ENCODE results near the gene PTPRE.

The PTPRE gene

DNA sequence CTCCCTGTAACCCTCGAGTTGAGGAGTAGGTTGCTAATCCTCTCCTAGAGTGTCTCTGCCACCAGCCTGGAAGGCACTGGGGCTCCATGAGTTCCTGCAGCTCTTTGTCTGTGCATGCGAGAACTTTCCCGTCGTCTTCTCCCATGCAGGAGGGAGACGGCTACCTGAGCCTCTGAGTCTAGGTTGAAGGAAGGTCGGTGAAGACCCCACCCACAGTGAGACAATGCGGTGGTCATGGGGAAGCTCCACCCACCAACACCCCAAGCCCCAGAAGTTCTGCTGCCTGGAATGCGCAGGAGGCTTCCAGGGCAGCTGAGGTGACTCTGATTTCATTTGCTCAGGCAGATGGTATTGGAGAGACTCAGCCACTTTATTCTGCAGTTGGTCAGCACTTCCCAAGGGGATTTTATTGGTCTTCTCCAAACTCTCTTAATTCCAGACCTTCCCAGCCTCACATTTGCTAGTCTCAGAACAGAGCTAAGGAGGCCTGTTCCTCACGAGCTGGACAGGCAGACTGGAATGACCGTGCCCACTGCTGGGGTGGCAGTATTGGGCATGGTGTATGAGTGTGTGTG lies 36.5 kb downstream of the PTPRE start:
- no peak for DNase-seq (ENCODE audit: low read depth)
- no peak overlapping the region for H3K4me3 ChIP-seq (ENCODE audit: low read depth, low read length)
- TF ChIP-seq, protein P1, sequence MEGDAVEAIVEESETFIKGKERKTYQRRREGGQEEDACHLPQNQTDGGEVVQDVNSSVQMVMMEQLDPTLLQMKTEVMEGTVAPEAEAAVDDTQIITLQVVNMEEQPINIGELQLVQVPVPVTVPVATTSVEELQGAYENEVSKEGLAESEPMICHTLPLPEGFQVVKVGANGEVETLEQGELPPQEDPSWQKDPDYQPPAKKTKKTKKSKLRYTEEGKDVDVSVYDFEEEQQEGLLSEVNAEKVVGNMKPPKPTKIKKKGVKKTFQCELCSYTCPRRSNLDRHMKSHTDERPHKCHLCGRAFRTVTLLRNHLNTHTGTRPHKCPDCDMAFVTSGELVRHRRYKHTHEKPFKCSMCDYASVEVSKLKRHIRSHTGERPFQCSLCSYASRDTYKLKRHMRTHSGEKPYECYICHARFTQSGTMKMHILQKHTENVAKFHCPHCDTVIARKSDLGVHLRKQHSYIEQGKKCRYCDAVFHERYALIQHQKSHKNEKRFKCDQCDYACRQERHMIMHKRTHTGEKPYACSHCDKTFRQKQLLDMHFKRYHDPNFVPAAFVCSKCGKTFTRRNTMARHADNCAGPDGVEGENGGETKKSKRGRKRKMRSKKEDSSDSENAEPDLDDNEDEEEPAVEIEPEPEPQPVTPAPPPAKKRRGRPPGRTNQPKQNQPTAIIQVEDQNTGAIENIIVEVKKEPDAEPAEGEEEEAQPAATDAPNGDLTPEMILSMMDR (IDR thresholded peaks at IDR 0.05; ENCODE audit: low read depth, low read length, missing control alignments) = no peak

DNA sequence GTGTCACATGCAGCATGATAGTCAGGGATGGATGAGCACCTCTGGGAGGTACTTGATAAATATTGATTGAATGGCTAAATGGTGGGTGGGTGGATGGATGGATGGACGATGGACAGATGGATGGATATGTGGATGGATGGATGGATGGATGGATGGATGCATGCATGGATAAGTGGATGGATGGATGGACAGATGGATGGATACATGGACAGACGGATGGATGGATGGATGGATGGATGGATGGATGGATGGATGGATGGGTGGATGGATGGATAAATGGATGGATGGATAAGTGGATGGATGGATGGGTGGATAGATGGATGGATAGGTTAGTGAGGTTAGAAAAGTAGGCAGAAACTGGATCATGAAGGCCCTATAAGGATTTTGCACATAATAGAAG lies 37.4 kb downstream of the PTPRE start:
- TF ChIP-seq, protein P1 (IDR thresholded peaks at IDR 0.05; ENCODE audit: low read depth, low read length, missing control alignments) = no peak

DNA sequence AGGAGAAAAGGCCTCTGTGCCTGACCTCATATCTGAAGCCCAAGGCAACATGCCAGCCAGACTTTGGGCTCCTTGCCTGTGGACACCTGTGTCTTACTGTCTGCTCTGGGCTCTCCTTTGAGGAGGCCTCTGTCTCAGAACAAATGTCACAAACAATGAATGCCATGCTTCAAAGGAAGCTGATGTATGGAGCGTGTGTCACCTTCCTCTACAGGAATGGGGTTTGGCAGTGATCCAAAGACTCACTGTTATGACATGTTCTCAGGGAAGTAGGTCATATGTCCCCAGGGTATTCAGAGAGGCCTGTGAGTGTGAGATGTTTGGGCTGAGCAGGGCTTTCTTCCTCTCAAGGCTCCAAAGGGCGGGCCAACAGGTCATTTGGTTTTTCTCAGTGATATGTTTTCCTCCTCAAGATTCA lies 38.4 kb downstream of the PTPRE start:
- no peak overlapping the region for H3K4me3 ChIP-seq (ENCODE audit: low read depth, low read length)
- DNase-seq (ENCODE audit: low read depth) = no peak
- TF ChIP-seq, protein P1 (IDR thresholded peaks at IDR 0.05; ENCODE audit: low read depth, low read length, missing control alignments) = no peak

More for the DNA sequence above, 37.4 kb downstream of the PTPRE start:
- DNase-seq (ENCODE audit: low read depth) = no peak
- no peak overlapping the region for H3K4me3 ChIP-seq (ENCODE audit: low read depth, low read length)

DNA sequence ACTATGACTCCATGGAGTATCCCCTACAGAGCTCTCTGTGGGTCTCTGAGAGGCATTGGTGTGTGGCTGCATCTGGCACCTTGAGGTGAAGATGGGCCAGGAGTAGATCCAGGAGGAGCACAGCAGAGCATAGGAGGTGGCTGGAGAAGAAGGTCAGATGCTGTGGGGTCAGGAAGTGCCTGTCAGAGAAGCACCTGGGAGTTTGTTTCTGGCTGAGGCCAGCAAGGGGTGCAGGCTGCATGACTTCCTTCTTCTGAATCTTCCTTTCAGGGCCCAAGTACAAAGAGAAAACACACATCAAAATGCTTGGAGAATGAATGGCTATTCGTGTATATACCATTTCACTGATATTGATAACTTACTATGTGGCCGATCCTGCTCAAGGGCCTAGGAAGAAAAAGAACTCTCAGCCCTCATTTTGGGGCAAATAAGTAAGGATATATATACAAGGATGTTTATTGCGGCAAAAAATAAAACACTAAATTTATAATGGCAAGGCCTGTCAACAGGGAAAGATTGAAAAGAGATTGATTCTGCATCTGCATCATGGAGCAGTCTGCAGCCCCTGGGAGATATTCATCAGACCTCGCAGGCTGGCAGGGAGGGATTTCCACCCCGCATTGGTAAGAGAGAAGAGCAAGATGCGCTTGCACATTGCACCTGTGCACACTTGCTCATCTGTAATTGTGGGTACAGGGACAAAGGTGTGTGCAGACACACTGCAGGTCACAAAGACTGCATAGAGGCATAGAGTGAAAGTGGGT lies 39.2 kb downstream of the PTPRE start:
- DNase-seq (ENCODE audit: low read depth) = no peak
- TF ChIP-seq, protein P1 (IDR thresholded peaks at IDR 0.05; ENCODE audit: low read depth, low read length, missing control alignments) = no peak
- no peak overlapping the region for H3K4me3 ChIP-seq (ENCODE audit: low read depth, low read length)

DNA sequence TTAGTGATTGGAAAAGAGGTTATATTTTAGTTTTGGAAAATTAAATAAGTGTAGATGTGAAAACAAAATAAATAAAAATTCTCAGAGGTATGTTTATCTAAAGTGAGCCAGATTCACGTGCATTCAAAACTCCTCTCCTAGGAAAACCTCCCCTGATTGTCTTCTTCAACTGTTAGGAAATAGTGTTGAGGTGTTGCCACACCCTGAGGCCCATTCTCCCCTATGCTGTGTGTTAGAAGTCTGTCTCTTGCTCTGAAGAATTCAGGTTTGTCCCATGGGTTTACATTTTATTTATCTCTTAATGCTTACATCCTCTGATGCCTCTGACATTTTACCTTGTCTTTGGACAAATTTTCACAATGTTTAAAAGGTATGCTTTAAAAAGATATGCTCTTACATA lies 40.3 kb downstream of the PTPRE start:
- H3K4me3 ChIP-seq (ENCODE audit: low read depth, low read length) = no peak overlapping the region
- DNase-seq (ENCODE audit: low read depth) = no peak
- TF ChIP-seq, protein P1 (IDR thresholded peaks at IDR 0.05; ENCODE audit: low read depth, low read length, missing control alignments) = no peak

DNA sequence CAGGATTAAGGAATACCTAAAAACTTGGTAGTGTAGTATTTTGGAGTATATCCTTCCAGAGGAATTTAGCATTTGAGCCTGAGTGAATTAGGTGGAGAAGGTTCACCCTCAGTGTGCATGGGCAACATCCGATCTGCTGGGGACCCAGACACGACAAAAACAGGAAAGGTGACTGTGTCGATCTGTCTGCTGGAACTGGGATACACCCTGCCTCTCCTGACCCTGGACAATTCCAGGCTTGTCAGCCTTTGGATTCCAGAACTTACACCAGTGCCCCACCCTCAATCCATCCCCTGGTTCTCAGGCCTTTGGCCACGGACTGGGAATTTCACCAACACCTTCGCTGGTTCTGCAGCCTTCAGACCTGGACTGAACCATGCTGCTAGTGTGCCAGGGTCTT lies 41.9 kb downstream of the PTPRE start:
- no peak overlapping the region for H3K4me3 ChIP-seq (ENCODE audit: low read depth, low read length)
- TF ChIP-seq, protein P1 (IDR thresholded peaks at IDR 0.05; ENCODE audit: low read depth, low read length, missing control alignments) = no peak
- no peak for DNase-seq (ENCODE audit: low read depth)

DNA sequence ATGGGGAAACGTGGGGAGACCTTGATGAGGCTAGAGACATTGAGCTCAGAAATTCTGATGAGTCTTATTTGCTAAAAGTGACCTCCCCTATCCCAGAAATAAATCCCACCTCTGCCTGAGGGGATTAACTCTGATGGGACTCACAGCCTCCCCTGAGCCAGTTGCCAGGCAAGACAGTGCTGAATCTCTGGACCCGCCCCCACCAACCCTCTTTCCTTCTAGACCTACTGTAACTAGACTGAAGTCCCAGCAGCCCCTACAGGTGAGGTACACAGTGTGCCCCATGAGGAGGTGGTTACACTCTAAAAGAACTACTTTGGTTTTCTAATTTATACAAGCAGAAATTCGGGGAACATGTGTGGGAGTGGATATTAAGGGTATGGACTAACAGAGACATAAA lies 42.9 kb downstream of the PTPRE start:
- H3K4me3 ChIP-seq (ENCODE audit: low read depth, low read length) = no peak overlapping the region
- TF ChIP-seq, protein P1 (IDR thresholded peaks at IDR 0.05; ENCODE audit: low read depth, low read length, missing control alignments) = no peak
- no peak for DNase-seq (ENCODE audit: low read depth)

Data from GM12864 (cell line).